Brain microvascular endothelial cell (primary cell): Measurements from ENCODE around the gene CASKIN2.

Experiments
- DNase-seq: peaks from one replicate; pipeline ENCODE4 v3.0.0-alpha.2; 2020
- H3K27ac ChIP-seq: fragments of 250-450 bp; sonication (Bioruptor Pico); 2 replicates; pipeline ENCODE4 v1.5.1; 2020; ENCODE audit warnings: mild to moderate bottlenecking, moderate library complexity
- H3K27me3 ChIP-seq: fragments of 250-450 bp; sonication (Bioruptor Pico); replicated peaks from 2 replicates; pipeline ENCODE4 v1.5.1; 2020; ENCODE audit warnings: mild to moderate bottlenecking
- H3K36me3 ChIP-seq: fragments of 250-450 bp; sonication (Bioruptor Pico); replicated peaks from 2 replicates; pipeline ENCODE4 v1.5.1; 2020; ENCODE audit warnings: mild to moderate bottlenecking
- H3K4me3 ChIP-seq: 2 replicates; pipeline ENCODE4 v1.5.1; 2011; ENCODE audit warnings: low read depth, mild to moderate bottlenecking, control low read depth, low read length, moderate library complexity
- in situ Hi-C: cut with HindIII; loops from 2 replicates; pipeline ENCODE4 v1.10.0; 2017; ENCODE audit warnings: low sequenced_read_pairs, low pct_ligation_motif_present
- TF ChIP-seq, protein P1 (sequence below): IDR thresholded peaks from 2 replicates; pipeline ENCODE4 v1.5.1; 2011; ENCODE audit warnings: low read depth, mild to moderate bottlenecking, moderate library complexity, low read length, control low read depth, inconsistent platforms; ENCODE audit errors: missing control alignments

CASKIN2 gene

GRCh38 chr17:75460295-75460694 lies 55.0 kb downstream of the CASKIN2 start:
- no peak for DNase-seq
- in situ Hi-C loops: no loop called here
- H3K4me3 ChIP-seq: no peak overlapping the region
- TF ChIP-seq, protein P1, sequence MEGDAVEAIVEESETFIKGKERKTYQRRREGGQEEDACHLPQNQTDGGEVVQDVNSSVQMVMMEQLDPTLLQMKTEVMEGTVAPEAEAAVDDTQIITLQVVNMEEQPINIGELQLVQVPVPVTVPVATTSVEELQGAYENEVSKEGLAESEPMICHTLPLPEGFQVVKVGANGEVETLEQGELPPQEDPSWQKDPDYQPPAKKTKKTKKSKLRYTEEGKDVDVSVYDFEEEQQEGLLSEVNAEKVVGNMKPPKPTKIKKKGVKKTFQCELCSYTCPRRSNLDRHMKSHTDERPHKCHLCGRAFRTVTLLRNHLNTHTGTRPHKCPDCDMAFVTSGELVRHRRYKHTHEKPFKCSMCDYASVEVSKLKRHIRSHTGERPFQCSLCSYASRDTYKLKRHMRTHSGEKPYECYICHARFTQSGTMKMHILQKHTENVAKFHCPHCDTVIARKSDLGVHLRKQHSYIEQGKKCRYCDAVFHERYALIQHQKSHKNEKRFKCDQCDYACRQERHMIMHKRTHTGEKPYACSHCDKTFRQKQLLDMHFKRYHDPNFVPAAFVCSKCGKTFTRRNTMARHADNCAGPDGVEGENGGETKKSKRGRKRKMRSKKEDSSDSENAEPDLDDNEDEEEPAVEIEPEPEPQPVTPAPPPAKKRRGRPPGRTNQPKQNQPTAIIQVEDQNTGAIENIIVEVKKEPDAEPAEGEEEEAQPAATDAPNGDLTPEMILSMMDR: no peak
- no peak overlapping the region for H3K27ac ChIP-seq
- no peaks in the 10 kb centered on the region for H3K27me3 ChIP-seq
- H3K36me3 ChIP-seq: no peaks in the 10 kb centered on the region

DNA sequence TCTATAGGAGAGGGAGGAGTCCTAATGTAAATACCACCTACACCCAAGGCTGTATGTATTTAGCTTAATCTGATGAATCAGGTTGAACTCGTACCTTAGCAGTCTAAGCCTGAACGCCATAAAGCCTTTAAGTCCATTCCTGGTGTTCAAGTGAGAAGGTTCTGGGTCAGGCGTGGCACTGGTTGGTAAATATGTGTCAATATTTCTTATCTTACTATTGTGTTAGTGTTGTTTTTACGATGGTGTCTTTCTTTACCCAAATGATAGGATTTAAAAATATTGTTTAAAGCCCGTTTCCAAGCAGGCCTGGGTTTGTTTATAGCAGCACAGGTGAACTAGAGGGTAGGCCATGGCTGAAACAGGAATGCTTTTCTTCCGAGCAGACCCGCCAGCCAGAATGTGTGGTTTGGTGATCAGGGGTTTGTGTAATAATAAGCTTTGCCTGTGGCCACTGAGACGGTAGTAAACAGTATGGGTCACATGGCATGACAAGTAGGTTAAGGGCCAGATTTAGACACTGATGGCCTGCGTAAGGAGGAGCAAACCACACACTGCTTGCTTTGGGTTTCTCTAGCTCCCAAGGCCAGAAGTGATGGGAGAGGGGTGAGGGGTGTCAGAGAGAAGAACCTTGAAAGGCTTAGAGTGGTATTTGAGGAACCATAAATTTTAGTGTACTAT lies 55.6 kb downstream of the CASKIN2 start:
- Histone ChIP-seq H3K27ac (no peak overlapping the region), H3K27me3 (no peaks in the 10 kb centered on the region), H3K4me3 (no peak overlapping the region), H3K36me3 (no peaks in the 10 kb centered on the region)
- in situ Hi-C loops: no loop called here
- no peak for DNase-seq
- TF ChIP-seq, protein P1: no peak

DNA sequence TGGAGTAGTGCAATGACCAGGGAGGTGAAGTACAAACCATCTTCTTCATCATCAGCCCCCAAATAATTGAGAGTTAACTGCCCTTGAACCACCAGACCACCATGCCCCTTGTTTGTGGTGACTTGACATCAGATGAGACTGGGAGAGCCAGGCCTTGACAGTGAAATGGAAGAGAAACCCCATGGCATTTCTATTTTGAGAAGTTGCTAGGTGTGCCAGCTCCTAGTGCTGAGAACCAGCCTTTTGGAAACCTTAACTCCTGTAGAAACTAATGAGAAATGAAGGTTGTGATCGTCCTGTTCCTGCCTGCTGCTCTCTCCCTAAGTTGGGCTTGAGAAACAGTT lies 56.1 kb downstream of the CASKIN2 start:
- H3K4me3 ChIP-seq: no peak overlapping the region
- H3K36me3 ChIP-seq: no peaks in the 10 kb centered on the region
- H3K27ac ChIP-seq: no peak overlapping the region
- TF ChIP-seq, protein P1: no peak
- in situ Hi-C loops: no loop called here
- no peaks in the 10 kb centered on the region for H3K27me3 ChIP-seq
- DNase-seq: no peak

GRCh38 chr17:75457047-75457654 lies 58.2 kb downstream of the CASKIN2 start:
- TF ChIP-seq, protein P1: no peak
- Histone ChIP-seq H3K36me3 (no peaks in the 10 kb centered on the region), H3K4me3 (peak overlapping the region; percentile 75), H3K27ac (peak overlapping the region; percentile 64), H3K27me3 (no peaks in the 10 kb centered on the region)
- no peak for DNase-seq
- in situ Hi-C loops: no loop called here

- in situ Hi-C loops: no loop called here
- peak within 1 kb of the TSS; percentile 75 for H3K4me3 ChIP-seq
These were observed 58.8 kb downstream of the CASKIN2 start, which contains the start of gene TMEM94 for GRCh38 chr17:75456417-75457046. TMEM94 (plus strand) TSS chr17:75456635; CDS start chr17:75471906, 15,271 bp downstream.

More at GRCh38 chr17:75456417-75457046, 58.8 kb downstream of the CASKIN2 start, which contains the start of gene TMEM94:
- TF ChIP-seq, protein P1: no peak
- H3K27me3 ChIP-seq: no peaks in the 10 kb centered on the region
- DNase-seq: peak; percentile 96
- no peaks in the 10 kb centered on the region for H3K36me3 ChIP-seq
- H3K27ac ChIP-seq: peak within 1 kb of the TSS; percentile 64
